Measurements from ENCODE around the gene HASPIN. TPM values are rescaled to one million over a fixed set of nuclear protein-coding genes. Genes with fewer than 3 reads are reported as not detected.

HASPIN gene
- total and polyA plus RNA-seq, 9 of the 15 experiments (the other 6 are each of a cell fraction or from before 2014, with no cell fraction given) = 0.81 to 13.5 (median 9.9) TPM

DNA sequence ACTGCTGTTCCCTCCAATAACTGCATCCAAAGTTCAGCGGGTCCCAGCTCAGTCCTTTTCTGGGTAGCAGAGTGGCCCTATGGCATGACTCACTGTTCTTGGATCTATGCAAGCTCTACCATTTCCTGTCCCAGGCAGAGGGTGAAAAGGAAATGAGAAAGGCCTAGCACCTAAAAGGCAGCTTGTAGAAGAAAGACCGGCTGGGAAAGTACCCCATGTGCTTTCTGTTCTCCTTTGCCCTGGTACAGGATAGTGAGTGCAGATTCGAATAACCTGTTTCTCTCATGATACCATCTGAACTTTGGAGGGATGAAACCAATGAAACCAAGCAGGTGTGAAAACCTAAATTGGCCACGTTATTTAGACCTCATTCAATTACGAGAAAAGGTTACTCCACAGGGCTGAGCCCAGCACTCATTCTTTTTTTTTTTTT lies 12.7 kb upstream of the HASPIN start (continued):
- TF ChIP-seq, protein P1, sequence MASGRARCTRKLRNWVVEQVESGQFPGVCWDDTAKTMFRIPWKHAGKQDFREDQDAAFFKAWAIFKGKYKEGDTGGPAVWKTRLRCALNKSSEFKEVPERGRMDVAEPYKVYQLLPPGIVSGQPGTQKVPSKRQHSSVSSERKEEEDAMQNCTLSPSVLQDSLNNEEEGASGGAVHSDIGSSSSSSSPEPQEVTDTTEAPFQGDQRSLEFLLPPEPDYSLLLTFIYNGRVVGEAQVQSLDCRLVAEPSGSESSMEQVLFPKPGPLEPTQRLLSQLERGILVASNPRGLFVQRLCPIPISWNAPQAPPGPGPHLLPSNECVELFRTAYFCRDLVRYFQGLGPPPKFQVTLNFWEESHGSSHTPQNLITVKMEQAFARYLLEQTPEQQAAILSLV (tag; IDR thresholded peaks at IDR 0.05) = no peak

DNA sequence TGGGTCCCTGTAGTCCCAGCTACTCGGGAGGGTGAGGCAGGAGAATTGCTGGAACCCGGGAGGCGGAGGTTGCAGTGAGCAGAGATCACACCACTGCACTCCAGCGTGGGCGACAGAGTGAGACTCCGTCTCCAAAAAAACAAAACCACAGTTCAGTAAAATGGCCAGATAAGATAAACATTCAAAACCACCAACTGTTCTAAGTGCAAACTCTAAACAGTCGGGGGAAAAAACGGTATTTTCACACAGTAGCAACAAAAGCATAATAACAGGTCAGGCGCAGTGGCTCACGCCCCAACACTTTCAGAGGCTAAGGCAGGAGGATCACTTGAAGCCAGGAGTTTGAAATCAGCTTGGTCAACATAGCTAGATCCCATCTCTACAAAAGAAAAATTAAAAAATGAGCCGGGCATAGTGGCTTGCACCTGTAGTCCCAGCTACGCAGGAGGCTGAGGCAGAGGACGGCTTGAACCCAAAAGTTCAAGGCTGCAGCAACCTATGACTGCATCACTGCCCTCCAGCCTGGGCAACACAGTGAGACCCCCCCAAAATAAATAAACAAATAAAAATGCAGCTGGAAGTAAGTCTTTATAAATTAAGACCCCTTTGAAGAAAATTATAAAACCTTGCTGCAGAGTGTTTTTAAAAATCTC lies 10.8 kb upstream of the HASPIN start:
- FAIRE-seq (peak; percentile 88), ATAC-seq (peak; percentile 71), DNase-seq (ENCODE audit: extremely low read depth in 1 of 4, low spot score in 3 of 4) (peak in 1 of 4 experiments; percentile 55)
- Histone ChIP-seq H3K4me1 (replicated peaks in 1 of 2; ENCODE audit: control insufficient read depth in 2 of 2, insufficient read depth in 2 of 2, low read length in 2 of 2) (peaks cover 3 to 4% of the 10 kb centered on the region in 2 experiments; a peak in 3 of 5 replicates), H3K27me3 (ENCODE audit: control insufficient read depth in 2 of 2, insufficient read depth in 2 of 2, low read length in 2 of 2) (no peaks in the 10 kb centered on the region), H3K9me1 (ENCODE audit: control insufficient read depth, insufficient read depth, low read length) (no peaks in the 10 kb centered on the region), H4K20me1 (replicated peaks; ENCODE audit: control insufficient read depth, insufficient read depth, low read length) (no peaks in the 10 kb centered on the region), H3K9me3 (replicated peaks; ENCODE audit: control insufficient read depth, insufficient read depth, low read depth, low read length) (no peaks in the 10 kb centered on the region), H2AFZ (ENCODE audit: low read depth, low read length) (no peak overlapping the region), H3K4me2 (ENCODE audit: insufficient read depth, low read length) (peak overlapping the region; percentile 25), H3K4me3 (no peak overlapping the region), H3K9ac (ENCODE audit: insufficient read depth in 1 of 2, low read depth in 2 of 2, low read length in 2 of 2) (no peak overlapping the region), H3K27ac (ENCODE audit: extremely low read depth, low read depth, low read length) (peak overlapping the region; percentile 36; the same call in 1 of the 3 replicates), H3K36me3 (ENCODE audit: control insufficient read depth, insufficient read depth, low read length) (peaks cover 38% of the 10 kb centered on the region; the same call in 2 of the 3 replicates), H3K79me2 (ENCODE audit: control insufficient read depth, insufficient read depth, low read length) (no peaks in the 10 kb centered on the region)
- CTCF ChIA-PET (ENCODE audit: low intra/inter-chr PET ratio) = no interaction called here
- POLR2A ChIA-PET = interaction anchor here (1.5 kb wide), 1 partner anchor 10 kb away, joined by 5 read pairs; no protein-coding TSS in a partner anchor
- in situ Hi-C loops (cut with MboI) (no loop called here), intact Hi-C loops (cut with micrococcal nuclease) (no loop called here)
- 8% methylated on average over 11 of the region's 13 CpGs for WGBS (ENCODE audit: insufficient coverage, low coverage, missing lambda C conversion rate)
- BruUV-seq (replicated peaks) = no TSS peak
- no peak for TF ChIP-seq GABPA (tag; conservative IDR thresholded peaks at IDR 0.05; ENCODE audit: low read depth)
- no peak for TF ChIP-seq BRF1 (IDR thresholded peaks at IDR 0.05; ENCODE audit: borderline replicate concordance, extremely low read depth, insufficient read length)
- TF ChIP-seq BDP1 (IDR thresholded peaks at IDR 0.05; ENCODE audit: insufficient read depth, insufficient read length) = no peak
- TF ChIP-seq ZNF764 (CRISPR knock-in tag; IDR thresholded peaks at IDR 0.05; ENCODE audit: low read depth) = no peak
- TF ChIP-seq ZNF778 (CRISPR knock-in tag; IDR thresholded peaks at IDR 0.05) = no peak
- TF ChIP-seq RFX1 (IDR thresholded peaks at IDR 0.05) = no peak
- TF ChIP-seq ZFP36 (IDR thresholded peaks at IDR 0.05; ENCODE audit: low read depth, low read length, partially characterized antibody) = no peak
- TF ChIP-seq ZNF324 (CRISPR knock-in tag; IDR thresholded peaks at IDR 0.05) = no peak
- TF ChIP-seq ZNF253 (CRISPR knock-in tag; conservative IDR thresholded peaks at IDR 0.05) = no peak
- TF ChIP-seq NCOA1 (IDR thresholded peaks at IDR 0.05; ENCODE audit: low read depth) = 0 out of 2 replicates have a peak, but pooled peaks have one; percentile 37
- TF ChIP-seq RBFOX2 (IDR thresholded peaks at IDR 0.05; ENCODE audit: low read depth, low read length) = no peak
- no peak for TF ChIP-seq CAMTA2 (CRISPR knock-in tag; conservative IDR thresholded peaks at IDR 0.05)
- TF ChIP-seq ZNF589 (CRISPR knock-in tag; IDR thresholded peaks at IDR 0.05; ENCODE audit: low read depth) = no peak
- TF ChIP-seq, protein P2, sequence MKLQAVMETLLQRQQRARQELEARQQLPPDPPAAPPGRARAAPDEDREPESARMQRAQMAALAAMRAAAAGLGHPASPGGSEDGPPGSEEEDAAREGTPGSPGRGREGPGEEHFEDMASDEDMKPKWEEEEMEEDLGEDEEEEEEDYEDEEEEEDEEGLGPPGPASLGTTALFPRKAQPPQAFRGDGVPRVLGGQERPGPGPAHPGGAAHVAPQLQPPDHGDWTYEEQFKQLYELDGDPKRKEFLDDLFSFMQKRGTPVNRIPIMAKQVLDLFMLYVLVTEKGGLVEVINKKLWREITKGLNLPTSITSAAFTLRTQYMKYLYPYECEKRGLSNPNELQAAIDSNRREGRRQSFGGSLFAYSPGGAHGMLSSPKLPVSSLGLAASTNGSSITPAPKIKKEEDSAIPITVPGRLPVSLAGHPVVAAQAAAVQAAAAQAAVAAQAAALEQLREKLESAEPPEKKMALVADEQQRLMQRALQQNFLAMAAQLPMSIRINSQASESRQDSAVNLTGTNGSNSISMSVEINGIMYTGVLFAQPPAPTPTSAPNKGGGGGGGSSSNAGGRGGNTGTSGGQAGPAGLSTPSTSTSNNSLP (IDR thresholded peaks at IDR 0.05; ENCODE audit: borderline replicate concordance, low read depth, low read length) = no peak
- TF ChIP-seq SMARCE1 (IDR thresholded peaks at IDR 0.05) = peak; percentile 71; the same call in 1 of the 2 replicates
- TF ChIP-seq, protein P3, sequence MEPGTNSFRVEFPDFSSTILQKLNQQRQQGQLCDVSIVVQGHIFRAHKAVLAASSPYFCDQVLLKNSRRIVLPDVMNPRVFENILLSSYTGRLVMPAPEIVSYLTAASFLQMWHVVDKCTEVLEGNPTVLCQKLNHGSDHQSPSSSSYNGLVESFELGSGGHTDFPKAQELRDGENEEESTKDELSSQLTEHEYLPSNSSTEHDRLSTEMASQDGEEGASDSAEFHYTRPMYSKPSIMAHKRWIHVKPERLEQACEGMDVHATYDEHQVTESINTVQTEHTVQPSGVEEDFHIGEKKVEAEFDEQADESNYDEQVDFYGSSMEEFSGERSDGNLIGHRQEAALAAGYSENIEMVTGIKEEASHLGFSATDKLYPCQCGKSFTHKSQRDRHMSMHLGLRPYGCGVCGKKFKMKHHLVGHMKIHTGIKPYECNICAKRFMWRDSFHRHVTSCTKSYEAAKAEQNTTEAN (CRISPR knock-in tag; IDR thresholded peaks at IDR 0.05) = no peak
